ENCODE data around the gene FLYWCH2. TPM values are rescaled to one million over a fixed set of nuclear protein-coding genes. Genes with fewer than 3 reads are reported as not detected.

The FLYWCH2 gene
- total and polyA plus RNA-seq, 2 of the 13 experiments (the other 11 are each of a cell fraction or from before 2014, with no cell fraction given), result 16.9 to 19.8 TPM

DNA sequence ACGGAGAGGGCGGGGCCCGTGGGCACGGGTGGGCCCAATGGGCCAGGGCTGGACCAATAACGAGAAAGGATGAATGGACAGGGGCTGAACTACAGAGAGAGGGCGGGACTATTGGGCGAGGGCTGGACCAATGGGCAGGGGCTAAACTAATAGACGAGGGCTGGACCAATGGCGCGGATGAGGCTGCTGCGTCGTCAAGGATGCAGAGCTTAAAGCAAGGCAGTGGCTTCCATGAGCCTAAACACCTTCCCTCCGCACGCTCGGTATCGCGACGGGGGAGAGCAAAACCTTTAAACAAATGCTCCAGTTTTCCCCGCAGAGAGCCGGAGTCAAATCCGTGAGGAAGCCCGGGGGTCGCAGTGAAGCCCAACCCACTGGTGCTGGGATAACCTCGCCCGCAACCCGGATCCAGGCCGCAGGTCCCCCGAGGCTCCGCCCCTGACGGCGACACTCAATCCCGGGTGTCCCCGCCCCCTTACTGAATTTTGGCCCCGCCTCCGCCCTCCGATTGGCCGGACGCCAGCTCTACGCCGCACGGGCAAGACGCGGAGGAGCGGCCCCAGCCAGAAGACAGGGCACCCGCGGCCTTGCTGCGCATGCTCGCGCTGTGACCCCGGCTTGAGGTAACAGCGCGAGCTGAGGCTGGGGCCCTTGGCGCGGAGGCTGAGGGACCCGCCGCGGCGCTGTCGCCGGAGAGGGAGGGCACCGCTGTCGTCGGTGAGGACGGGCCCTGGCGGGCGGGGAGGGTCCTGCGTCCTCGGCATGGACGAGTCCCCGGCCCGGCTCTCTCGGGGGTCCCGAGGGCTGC lies at the start of gene FLYWCH2 (continued):
- TF ChIP-seq PRDM15 (CRISPR knock-in tag; IDR thresholded peaks at IDR 0.05), result peak; percentile 60
- TF ChIP-seq ZZZ3 (CRISPR knock-in tag; IDR thresholded peaks at IDR 0.05; ENCODE audit: borderline replicate concordance), result 0 out of 2 replicates have a peak, but pooled peaks have one; percentile 33
- peak; percentile 40; the same call in 1 of the 2 replicates for TF ChIP-seq ZNF350 (CRISPR knock-in tag; IDR thresholded peaks at IDR 0.05; ENCODE audit: borderline replicate concordance, low read depth)
- peak; percentile 15; the same call in 1 of the 2 replicates for TF ChIP-seq ZNF564 (CRISPR knock-in tag; IDR thresholded peaks at IDR 0.05)
- TF ChIP-seq AGO1 (IDR thresholded peaks at IDR 0.05; ENCODE audit: low read depth, low read length, poor library complexity, severe bottlenecking), result peak; percentile 30
- TF ChIP-seq ELK4 (CRISPR knock-in tag; IDR thresholded peaks at IDR 0.05; ENCODE audit: borderline replicate concordance), result no peak
- TF ChIP-seq HNRNPLL (IDR thresholded peaks at IDR 0.05; ENCODE audit: low read depth, low read length, poor library complexity, severe bottlenecking), result peak; percentile 75
- TF ChIP-seq, protein P1, sequence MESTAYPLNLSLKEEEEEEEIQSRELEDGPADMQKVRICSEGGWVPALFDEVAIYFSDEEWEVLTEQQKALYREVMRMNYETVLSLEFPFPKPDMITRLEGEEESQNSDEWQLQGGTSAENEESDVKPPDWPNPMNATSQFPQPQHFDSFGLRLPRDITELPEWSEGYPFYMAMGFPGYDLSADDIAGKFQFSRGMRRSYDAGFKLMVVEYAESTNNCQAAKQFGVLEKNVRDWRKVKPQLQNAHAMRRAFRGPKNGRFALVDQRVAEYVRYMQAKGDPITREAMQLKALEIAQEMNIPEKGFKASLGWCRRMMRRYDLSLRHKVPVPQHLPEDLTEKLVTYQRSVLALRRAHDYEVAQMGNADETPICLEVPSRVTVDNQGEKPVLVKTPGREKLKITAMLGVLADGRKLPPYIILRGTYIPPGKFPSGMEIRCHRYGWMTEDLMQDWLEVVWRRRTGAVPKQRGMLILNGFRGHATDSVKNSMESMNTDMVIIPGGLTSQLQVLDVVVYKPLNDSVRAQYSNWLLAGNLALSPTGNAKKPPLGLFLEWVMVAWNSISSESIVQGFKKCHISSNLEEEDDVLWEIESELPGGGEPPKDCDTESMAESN (CRISPR knock-in tag; conservative IDR thresholded peaks at IDR 0.05), result peak; percentile 89
- peak; percentile 85; the same call in 1 of the 2 replicates for TF ChIP-seq ZSCAN29 (CRISPR knock-in tag; conservative IDR thresholded peaks at IDR 0.05)
- peak in 1 of 2 experiments; percentile 11; a peak in 1 of 4 replicates for TF ChIP-seq REST (IDR thresholded peaks at IDR 0.05; ENCODE audit: borderline replicate concordance in 1 of 2, low read depth in 1 of 2, low read length in 2 of 2)
- peak; percentile 18; the same call in 1 of the 2 replicates for TF ChIP-seq KAT8 (CRISPR knock-in tag; IDR thresholded peaks at IDR 0.05)
- peak; percentile 49; the same call in 1 of the 2 replicates for TF ChIP-seq ZSCAN22 (CRISPR knock-in tag; IDR thresholded peaks at IDR 0.05)
- TF ChIP-seq PCBP1 (IDR thresholded peaks at IDR 0.05; ENCODE audit: borderline replicate concordance, low read depth, low read length), result 0 out of 2 replicates have a peak, but pooled peaks have one; percentile 3
- peak; percentile 93 for TF ChIP-seq ZNF777 (CRISPR knock-in tag; IDR thresholded peaks at IDR 0.05)
- TF ChIP-seq NRL (CRISPR knock-in tag; IDR thresholded peaks at IDR 0.05; ENCODE audit: borderline replicate concordance), result no peak

Data from HepG2 (cell line).